Duodenal mucosa (tissue), 2 donors: ENCODE data around the gene FNDC11.

ENCODE experiments used
- H3K27ac ChIP-seq: one replicate; pipeline ENCODE4 v1.7.0; 2013; ENCODE audit warnings: low read depth, low read length
- H3K27me3 ChIP-seq, 2 donors: one replicate each; pipeline ENCODE4 v1.7.0; 2013; ENCODE audit warnings: low read length in 2 of 2, control low read depth in 1 of 2; ENCODE audit not compliant: insufficient read depth in 2 of 2, control insufficient read depth in 1 of 2
- H3K36me3 ChIP-seq, 2 donors: one replicate each; pipeline ENCODE4 v1.7.0; 2013; ENCODE audit warnings: low read length in 2 of 2, control low read depth in 1 of 2; ENCODE audit not compliant: insufficient read depth in 2 of 2, control insufficient read depth in 1 of 2
- H3K4me1 ChIP-seq, 2 donors: one replicate each; pipeline ENCODE4 v1.7.0; 2013; ENCODE audit warnings: low read length in 2 of 2, control low read depth in 1 of 2; ENCODE audit not compliant: insufficient read depth in 2 of 2, control insufficient read depth in 1 of 2
- H3K4me3 ChIP-seq, 2 donors: one replicate each; pipeline ENCODE4 v1.7.0; 2013; ENCODE audit warnings: low read length in 2 of 2, low read depth in 1 of 2
- H3K9ac ChIP-seq, 2 donors: one replicate each; pipeline ENCODE4 v1.7.0; 2013; ENCODE audit warnings: low read length in 2 of 2, low read depth in 1 of 2
- H3K9me3 ChIP-seq, 2 donors: one replicate each; pipeline ENCODE4 v1.7.0; 2013; ENCODE audit warnings: low read length in 2 of 2, control low read depth in 1 of 2; ENCODE audit not compliant: control insufficient read depth in 1 of 2

FNDC11 gene

GRCh38 chr20:63522981-63523611 is 30.9 kb upstream of the FNDC11 start:
- H3K9me3 ChIP-seq, result peaks cover 4 to 6% of the 10 kb centered on the region in 2 donors
- no peak overlapping the region for H3K9ac ChIP-seq
- H3K4me1 ChIP-seq, result peaks cover 8 to 18% of the 10 kb centered on the region in 2 donors
- no peak overlapping the region for H3K27ac ChIP-seq
- H3K4me3 ChIP-seq, result no peak overlapping the region
- H3K36me3 ChIP-seq, result peaks cover 14 to 19% of the 10 kb centered on the region in 2 donors
- peaks cover 4 to 17% of the 10 kb centered on the region in 2 donors for H3K27me3 ChIP-seq

GRCh38 chr20:63525185-63525584 is 28.8 kb upstream of the FNDC11 start:
- H3K36me3 ChIP-seq, result peaks cover 14 to 19% of the 10 kb centered on the region in 2 donors
- peaks cover 0 to 14% of the 10 kb centered on the region in 2 donors for H3K27me3 ChIP-seq
- no peak overlapping the region for H3K9ac ChIP-seq
- H3K9me3 ChIP-seq, result peaks cover 4 to 6% of the 10 kb centered on the region in 2 donors
- peaks cover 8 to 13% of the 10 kb centered on the region in 2 donors for H3K4me1 ChIP-seq
- no peak overlapping the region for H3K4me3 ChIP-seq
- H3K27ac ChIP-seq, result no peak overlapping the region

GRCh38 chr20:63525971-63526370 is 28.0 kb upstream of the FNDC11 start:
- no peak overlapping the region for H3K4me3 ChIP-seq
- peaks cover 8 to 13% of the 10 kb centered on the region in 2 donors for H3K4me1 ChIP-seq
- H3K27ac ChIP-seq, result no peak overlapping the region
- no peak overlapping the region for H3K9ac ChIP-seq
- H3K9me3 ChIP-seq, result peaks cover 4 to 6% of the 10 kb centered on the region in 2 donors
- H3K27me3 ChIP-seq, result peaks cover 0 to 18% of the 10 kb centered on the region in 2 donors
- peaks cover 14 to 19% of the 10 kb centered on the region in 2 donors for H3K36me3 ChIP-seq

GRCh38 chr20:63527184-63527583 is 26.8 kb upstream of the FNDC11 start:
- peaks cover 11 to 14% of the 10 kb centered on the region in 2 donors for H3K4me1 ChIP-seq
- H3K4me3 ChIP-seq, result no peak overlapping the region
- no peak overlapping the region for H3K9ac ChIP-seq
- peaks cover 4 to 6% of the 10 kb centered on the region in 2 donors for H3K9me3 ChIP-seq
- H3K36me3 ChIP-seq, result peaks cover 11 to 18% of the 10 kb centered on the region in 2 donors
- peaks cover 0 to 21% of the 10 kb centered on the region in 2 donors for H3K27me3 ChIP-seq
- no peak overlapping the region for H3K27ac ChIP-seq

GRCh38 chr20:63529180-63529860 is 24.6 kb upstream of the FNDC11 start:
- H3K9me3 ChIP-seq, result no peaks in the 10 kb centered on the region
- peaks cover 15 to 16% of the 10 kb centered on the region in 2 donors for H3K4me1 ChIP-seq
- H3K27ac ChIP-seq, result no peak overlapping the region
- H3K36me3 ChIP-seq, result peaks cover 0 to 4% of the 10 kb centered on the region in 2 donors
- no peak overlapping the region for H3K4me3 ChIP-seq
- no peak overlapping the region for H3K9ac ChIP-seq
- H3K27me3 ChIP-seq, result peaks cover 0 to 29% of the 10 kb centered on the region in 2 donors

GRCh38 chr20:63529861-63530787 is 23.8 kb upstream of the FNDC11 start:
- Histone ChIP-seq H3K36me3 (peaks cover 0 to 4% of the 10 kb centered on the region in 2 donors), H3K27ac (peak overlapping the region; percentile 42)

GRCh38 chr20:63530788-63531160 is 23.2 kb upstream of the FNDC11 start:
- Histone ChIP-seq H3K27ac (peak overlapping the region; percentile 42), H3K9ac (no peak overlapping the region), H3K36me3 (peaks cover 0 to 4% of the 10 kb centered on the region in 2 donors), H3K4me3 (no peak overlapping the region), H3K4me1 (peaks cover 24 to 25% of the 10 kb centered on the region in 2 donors), H3K27me3 (peaks cover 0 to 31% of the 10 kb centered on the region in 2 donors), H3K9me3 (no peaks in the 10 kb centered on the region)

More at GRCh38 chr20:63529861-63530787, 23.8 kb upstream of the FNDC11 start:
- H3K9me3 ChIP-seq, result no peaks in the 10 kb centered on the region
- no peak overlapping the region for H3K4me3 ChIP-seq
- H3K27me3 ChIP-seq, result peaks cover 0 to 31% of the 10 kb centered on the region in 2 donors
- H3K4me1 ChIP-seq, result peaks cover 23 to 24% of the 10 kb centered on the region in 2 donors
- no peak overlapping the region for H3K9ac ChIP-seq

GRCh38 chr20:63531686-63532448 is 22.1 kb upstream of the FNDC11 start:
- H3K4me1 ChIP-seq, result peaks cover 25% of the 10 kb centered on the region in 2 donors
- H3K36me3 ChIP-seq, result peaks cover 0 to 4% of the 10 kb centered on the region in 2 donors
- H3K4me3 ChIP-seq, result no peak overlapping the region
- H3K27ac ChIP-seq, result no peak overlapping the region
- H3K9ac ChIP-seq, result no peak overlapping the region
- no peaks in the 10 kb centered on the region for H3K9me3 ChIP-seq
- peaks cover 0 to 31% of the 10 kb centered on the region in 2 donors for H3K27me3 ChIP-seq

- no peak overlapping the region for H3K9ac ChIP-seq
- no peak overlapping the region for H3K27ac ChIP-seq
- no peak overlapping the region for H3K4me3 ChIP-seq
- H3K9me3 ChIP-seq, result no peaks in the 10 kb centered on the region
- peaks cover 25 to 31% of the 10 kb centered on the region in 2 donors for H3K4me1 ChIP-seq
- H3K27me3 ChIP-seq, result peaks cover 0 to 31% of the 10 kb centered on the region in 2 donors
- peaks cover 0 to 4% of the 10 kb centered on the region in 2 donors for H3K36me3 ChIP-seq
Observed at GRCh38 chr20:63532449-63532971, 21.4 kb upstream of the FNDC11 start.
